Metanephros (tissue), 1 donor: ENCODE measurements around the gene IL1RAP. TPM values are rescaled to one million over a fixed set of nuclear protein-coding genes. Genes with fewer than 3 reads are reported as not detected.

Experiments
- total RNA-seq: library from RNA; depleted of rRNA; stranded (reverse); fragments of >200 nt; gene quantifications from one replicate; pipeline ENCODE4 v1.2.3, GENCODE V29; 2014

IL1RAP gene
- total RNA-seq, result 27.0 TPM

GRCh38 chr3:190513409-190514370 is at the start of gene IL1RAP:
TSS of gene IL1RAP (plus strand) at chr3:190514085. CDS start at chr3:190564290, 50,205 bp downstream.

Other genes with a start within 250 kb of the IL1RAP start
- gene CLDN1, start 191.6 kb upstream of the IL1RAP start, total RNA-seq, result 36.4 TPM
- 73.5 TPM for gene CLDN16, start 125.9 kb upstream of the IL1RAP start, total RNA-seq
- gene TMEM207, start 64.2 kb upstream of the IL1RAP start, total RNA-seq, result 12.2 TPM